Fibroblast of skin of left biceps (primary cell): ENCODE results near the gene ZBTB37.
A peak's percentile ranks its signal among the peaks of the same experiment; 100 is the strongest.
"Not testable (repeated sequence)": the region's sequence is repeated elsewhere in the genome, so short reads cannot be mapped to it uniquely, and the experiment has no call there.

ENCODE experiments used
- DNase-seq, 2 experiments: peaks; one replicate each; pipeline ENCODE4 v3.0.0-alpha.2; 2013; ENCODE audit warnings: low read depth in 2 of 2

ZBTB37 gene, protein sequence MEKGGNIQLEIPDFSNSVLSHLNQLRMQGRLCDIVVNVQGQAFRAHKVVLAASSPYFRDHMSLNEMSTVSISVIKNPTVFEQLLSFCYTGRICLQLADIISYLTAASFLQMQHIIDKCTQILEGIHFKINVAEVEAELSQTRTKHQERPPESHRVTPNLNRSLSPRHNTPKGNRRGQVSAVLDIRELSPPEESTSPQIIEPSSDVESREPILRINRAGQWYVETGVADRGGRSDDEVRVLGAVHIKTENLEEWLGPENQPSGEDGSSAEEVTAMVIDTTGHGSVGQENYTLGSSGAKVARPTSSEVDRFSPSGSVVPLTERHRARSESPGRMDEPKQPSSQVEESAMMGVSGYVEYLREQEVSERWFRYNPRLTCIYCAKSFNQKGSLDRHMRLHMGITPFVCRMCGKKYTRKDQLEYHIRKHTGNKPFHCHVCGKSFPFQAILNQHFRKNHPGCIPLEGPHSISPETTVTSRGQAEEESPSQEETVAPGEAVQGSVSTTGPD

DNA sequence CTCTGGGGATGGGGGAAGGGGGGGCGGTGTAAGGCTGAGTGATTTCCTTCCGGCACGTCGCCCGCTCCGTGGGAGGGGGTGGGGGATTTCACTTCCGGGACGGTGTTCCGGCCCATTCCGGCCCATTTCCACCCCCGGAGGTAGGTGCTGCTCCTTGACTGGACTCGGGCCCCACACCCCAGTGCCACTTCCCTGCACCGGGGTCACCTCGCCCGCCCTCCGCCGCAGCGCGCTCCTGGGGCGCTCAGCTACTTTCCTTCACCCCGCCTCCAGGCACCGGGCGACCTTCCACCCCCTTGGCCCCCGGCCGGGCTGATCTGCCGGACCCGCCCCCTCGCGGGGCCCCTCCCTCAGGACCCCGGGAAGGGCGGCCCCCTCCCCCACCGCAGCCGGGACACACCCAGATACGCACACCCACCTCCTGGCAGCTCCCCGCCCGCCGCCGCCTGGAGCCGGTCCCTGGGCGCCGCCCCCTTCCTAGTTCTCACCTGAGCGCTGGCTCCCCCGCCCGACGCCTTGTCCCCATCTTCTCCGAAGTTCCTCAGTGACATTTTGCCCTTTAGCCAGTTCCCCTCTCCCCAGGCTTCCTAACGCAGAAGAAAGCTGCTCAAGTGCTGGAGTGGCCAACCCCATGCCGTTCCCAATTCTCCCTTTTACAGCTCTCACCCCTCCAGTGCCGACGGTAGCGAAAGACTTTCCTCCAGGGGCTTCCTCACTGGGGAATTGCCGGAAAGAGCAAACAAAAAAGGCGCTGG, at the start of gene ZBTB37:
Gene ZBTB37 (plus strand): TSS at position 115 of the 755 bp plus-strand sequence. CDS start 1,846 bp downstream, outside the sequence.
- DNase-seq = peak; percentile 25 to 28

- no peak for DNase-seq
Measured at GRCh38 chr1:173818459-173818858, 49.7 kb upstream of the ZBTB37 start.

GRCh38 chr1:173821680-173822079, 46.5 kb upstream of the ZBTB37 start:
- DNase-seq = no peak

GRCh38 chr1:173823781-173824314, 44.3 kb upstream of the ZBTB37 start:
- no peak for DNase-seq

GRCh38 chr1:173824315-173825081, 43.7 kb upstream of the ZBTB37 start, which contains the start of the genes CENPL and DARS2:
TSS of gene CENPL (minus strand) at chr1:173824883. CDS start at chr1:173811299, 13,584 bp downstream.
TSS of gene DARS2 (plus strand) at chr1:173824673. CDS start at chr1:173825230, 557 bp downstream.
- DNase-seq = peak; percentile 96

DNA sequence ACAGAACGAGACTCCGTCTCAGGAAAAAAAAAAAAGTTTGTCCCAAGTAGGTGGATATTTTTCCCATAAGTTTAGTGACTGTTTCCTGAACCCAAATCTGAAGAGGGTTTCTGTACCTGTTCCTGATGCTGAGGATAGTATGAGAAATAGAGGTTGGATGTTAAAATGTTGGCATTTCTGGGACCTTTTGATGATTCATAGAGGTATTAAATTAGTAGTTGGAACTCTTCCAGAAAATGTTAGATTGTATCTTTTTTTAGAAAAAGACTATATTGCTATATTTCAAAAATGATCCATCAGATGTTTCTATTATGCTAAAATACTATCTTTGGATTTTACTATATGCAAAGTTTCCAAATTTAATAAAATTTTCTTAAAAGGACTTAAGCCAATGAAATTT, 40.6 kb upstream of the ZBTB37 start:
- no peak for DNase-seq

DNA sequence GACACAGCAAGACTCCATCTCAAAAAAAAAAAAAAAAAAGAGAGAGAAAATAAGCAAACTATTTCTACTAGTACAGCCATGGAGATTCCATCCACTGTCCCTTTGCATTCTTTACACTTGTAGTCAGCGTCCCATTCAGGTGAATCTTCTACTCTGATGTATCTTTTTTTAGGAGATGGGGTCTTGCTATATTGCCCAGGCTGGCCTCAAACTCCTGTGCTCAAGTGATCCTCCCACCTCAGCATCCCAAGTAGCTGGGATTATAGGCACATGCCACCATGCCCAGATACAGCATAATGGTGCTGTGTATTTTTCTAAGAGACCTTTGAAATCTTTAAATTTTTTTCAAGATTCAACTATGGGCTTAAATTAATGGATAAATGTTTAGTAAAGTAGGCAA, 35.4 kb upstream of the ZBTB37 start:
- no peak for DNase-seq

DNA sequence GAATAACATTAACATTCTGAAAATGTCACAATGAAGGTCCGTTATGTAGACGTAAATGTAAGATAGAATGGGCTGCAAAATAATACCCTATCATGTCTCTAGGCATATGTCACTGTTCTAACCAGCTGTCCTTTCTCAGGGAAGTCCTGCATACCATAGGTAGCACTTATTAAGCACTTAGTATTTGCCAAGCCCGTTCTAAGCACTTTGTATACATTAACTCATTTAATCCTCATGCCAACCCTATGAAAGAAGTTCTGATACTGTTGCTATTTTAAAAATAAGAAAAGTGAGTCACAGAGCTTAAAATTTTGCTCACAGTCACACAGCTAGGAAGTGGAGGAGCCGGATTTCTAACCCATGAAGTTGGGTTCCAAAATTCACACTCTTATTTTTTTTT, 16.1 kb upstream of the ZBTB37 start:
- DNase-seq = no peak

- DNase-seq = no peak
Measured at GRCh38 chr1:173853074-173853473, 15.1 kb upstream of the ZBTB37 start.

- no peak for DNase-seq
Measured at GRCh38 chr1:173856014-173856413, 12.2 kb upstream of the ZBTB37 start.

- no peak for DNase-seq
Measured at GRCh38 chr1:173856903-173857302, 11.3 kb upstream of the ZBTB37 start.

DNA sequence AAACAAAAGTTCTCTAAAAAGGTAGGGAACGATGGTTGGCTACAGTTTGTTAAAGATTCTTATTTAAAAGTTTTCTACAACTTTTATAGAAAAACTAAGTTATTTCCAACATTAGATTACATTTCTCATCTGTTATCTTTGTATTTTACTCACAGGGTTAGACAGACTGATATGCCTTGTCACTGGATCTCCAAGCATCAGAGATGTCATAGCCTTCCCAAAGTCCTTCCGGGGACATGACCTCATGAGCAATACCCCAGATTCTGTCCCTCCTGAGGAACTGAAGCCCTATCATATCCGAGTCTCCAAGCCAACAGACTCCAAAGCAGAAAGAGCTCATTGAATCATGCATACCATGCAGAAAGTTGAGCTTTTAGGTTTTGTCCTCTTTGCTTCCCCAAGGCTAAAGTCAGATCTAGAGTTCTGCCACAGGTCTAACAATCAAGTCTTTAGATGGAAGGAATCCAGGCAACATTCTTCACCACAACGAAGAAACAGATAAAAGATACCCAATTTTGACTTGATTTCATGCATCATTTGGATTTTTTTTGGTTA, 10.7 kb upstream of the ZBTB37 start:
- DNase-seq = no peak

- DNase-seq = not testable (repeated sequence)
Measured at GRCh38 chr1:173859547-173859946, 8.6 kb upstream of the ZBTB37 start.

DNA sequence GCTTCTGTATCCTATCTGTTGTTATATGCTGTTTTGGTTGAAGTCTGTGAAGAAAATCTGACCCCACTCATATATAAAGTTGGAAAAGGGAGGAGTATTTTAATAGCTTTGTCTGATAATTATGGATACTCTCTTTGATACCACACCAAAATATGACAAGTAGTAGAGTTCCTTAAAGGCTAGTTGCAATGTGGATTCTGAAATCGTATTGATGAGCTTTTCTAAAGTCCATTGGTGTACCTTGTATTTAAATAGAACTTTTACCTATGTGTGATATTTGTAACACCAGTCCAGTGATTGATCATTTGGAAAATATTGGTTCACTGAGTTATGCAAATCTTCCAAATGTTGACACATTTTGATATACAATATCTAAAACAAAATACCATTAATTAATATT, 8.1 kb upstream of the ZBTB37 start:
- DNase-seq = no peak

GRCh38 chr1:173861731-173862145, 6.4 kb upstream of the ZBTB37 start:
- DNase-seq = no peak

- not testable (repeated sequence) for DNase-seq
Measured at GRCh38 chr1:173862146-173862768, 5.9 kb upstream of the ZBTB37 start.

DNA sequence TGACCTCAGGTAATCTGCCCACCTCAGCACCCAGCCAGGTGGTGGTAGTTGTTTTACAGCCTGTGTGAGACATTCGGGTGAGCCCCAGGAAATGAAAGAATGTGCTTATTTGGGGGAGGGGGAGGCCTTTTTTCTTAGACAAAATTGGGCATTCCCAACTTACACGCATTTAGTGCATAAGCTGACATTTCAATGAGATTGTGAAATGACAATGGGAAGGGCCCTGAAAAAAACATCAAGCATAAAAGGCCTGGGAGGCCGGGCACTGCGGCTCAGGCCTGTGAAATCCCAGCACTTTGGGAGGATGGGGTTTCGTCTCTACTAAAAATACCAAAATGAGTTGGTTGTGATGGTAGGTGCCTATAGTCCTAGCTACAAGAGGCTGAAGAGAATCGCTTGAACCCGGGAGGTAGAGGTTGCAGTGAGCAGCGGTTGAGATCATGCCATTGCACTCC, 5.4 kb upstream of the ZBTB37 start:
- no peak for DNase-seq

- no peak for DNase-seq
Measured at GRCh38 chr1:173863224-173864161, 4.7 kb upstream of the ZBTB37 start.

GRCh38 chr1:173864179-173864867, 3.9 kb upstream of the ZBTB37 start:
- DNase-seq = no peak
